PFSK-1 (cell line): ENCODE measurements around the gene GTPBP1.

Experiments
- FOXP2 ChIP-seq: optimal IDR thresholded peaks from 2 replicates; pipeline ENCODE3; 2011; ENCODE audit warnings: borderline replicate concordance, control low read depth, inconsistent platforms; ENCODE audit not compliant: insufficient read depth; ENCODE audit errors: extremely low read length, extremely low read depth
- POLR2AphosphoS5 ChIP-seq: IDR thresholded peaks from 2 replicates; pipeline ENCODE4 v1.6.1; 2012; ENCODE audit warnings: low read depth, mild to moderate bottlenecking, control low read depth, low read length, moderate library complexity
- SIN3A ChIP-seq: IDR thresholded peaks from 2 replicates; pipeline ENCODE4 v1.6.1; 2012; ENCODE audit warnings: mild to moderate bottlenecking, low read length, moderate library complexity, borderline replicate concordance; ENCODE audit not compliant: insufficient read depth
- TAF1 ChIP-seq: IDR thresholded peaks from 2 replicates; pipeline ENCODE4 v1.6.1; 2012; ENCODE audit warnings: low read length, control low read depth, borderline replicate concordance; ENCODE audit not compliant: insufficient read depth
- TF ChIP-seq, protein P1 (sequence below), 2 experiments: IDR thresholded peaks; 2 replicates each; pipeline versions ENCODE4 v1.6.1 to v1.8.0; 2011 to 2012; ENCODE audit warnings: low read depth in 2 of 2, low read length in 2 of 2, control low read depth in 1 of 2, inconsistent platforms in 1 of 2, mild to moderate bottlenecking in 1 of 2, moderate library complexity in 1 of 2; ENCODE audit not compliant: insufficient read depth in 1 of 2

Gene GTPBP1

DNA sequence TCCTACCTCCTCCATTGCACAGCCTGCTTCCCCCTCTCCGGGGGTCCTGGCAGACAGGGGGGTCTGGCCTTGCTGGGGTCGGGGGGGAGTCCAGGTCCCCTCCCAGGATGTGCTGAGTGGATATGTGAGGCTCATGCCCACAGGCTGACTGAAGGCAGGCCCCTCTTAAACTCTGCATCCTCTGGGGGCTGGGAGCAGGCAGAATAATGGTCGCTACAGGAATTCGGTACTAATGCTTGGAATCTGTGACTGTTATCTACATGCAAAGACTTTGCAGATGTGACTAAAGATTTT is 51.7 kb downstream of the GTPBP1 start:
- no peak for TF ChIP-seq FOXP2

DNA sequence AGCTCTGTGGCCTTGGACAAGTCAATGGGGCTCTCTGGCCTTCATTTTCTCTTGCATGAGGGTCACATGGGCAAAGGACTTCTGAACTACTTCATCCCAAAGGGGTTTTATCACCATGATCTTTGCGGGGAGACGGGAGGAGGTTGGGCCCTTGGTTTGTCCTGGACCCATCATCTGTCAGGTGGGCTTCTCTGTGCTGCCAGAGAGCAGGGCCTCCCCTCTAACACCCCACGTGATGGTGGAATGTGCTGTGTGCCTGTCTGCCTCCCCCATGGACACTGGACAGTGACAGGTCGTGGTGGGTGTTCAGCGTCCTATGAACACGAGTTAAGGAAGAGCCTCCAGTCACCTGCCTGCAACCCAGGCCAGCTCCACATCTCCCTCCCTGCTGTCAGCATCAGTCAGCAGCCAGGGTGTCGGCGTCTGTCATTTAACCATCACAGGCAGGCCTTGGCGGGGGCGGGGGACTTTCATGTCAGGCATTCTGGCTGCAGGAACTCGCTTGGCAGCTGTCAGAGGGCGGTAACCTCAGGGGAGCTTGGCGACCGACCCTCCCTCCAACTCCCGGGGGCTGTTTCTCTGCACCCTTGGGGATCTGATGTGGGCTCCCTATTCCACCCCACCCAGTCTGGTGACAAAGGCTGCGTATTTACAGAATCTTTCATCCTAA is 52.7 kb downstream of the GTPBP1 start:
- TF ChIP-seq FOXP2 = no peak
- TF ChIP-seq, protein P1, sequence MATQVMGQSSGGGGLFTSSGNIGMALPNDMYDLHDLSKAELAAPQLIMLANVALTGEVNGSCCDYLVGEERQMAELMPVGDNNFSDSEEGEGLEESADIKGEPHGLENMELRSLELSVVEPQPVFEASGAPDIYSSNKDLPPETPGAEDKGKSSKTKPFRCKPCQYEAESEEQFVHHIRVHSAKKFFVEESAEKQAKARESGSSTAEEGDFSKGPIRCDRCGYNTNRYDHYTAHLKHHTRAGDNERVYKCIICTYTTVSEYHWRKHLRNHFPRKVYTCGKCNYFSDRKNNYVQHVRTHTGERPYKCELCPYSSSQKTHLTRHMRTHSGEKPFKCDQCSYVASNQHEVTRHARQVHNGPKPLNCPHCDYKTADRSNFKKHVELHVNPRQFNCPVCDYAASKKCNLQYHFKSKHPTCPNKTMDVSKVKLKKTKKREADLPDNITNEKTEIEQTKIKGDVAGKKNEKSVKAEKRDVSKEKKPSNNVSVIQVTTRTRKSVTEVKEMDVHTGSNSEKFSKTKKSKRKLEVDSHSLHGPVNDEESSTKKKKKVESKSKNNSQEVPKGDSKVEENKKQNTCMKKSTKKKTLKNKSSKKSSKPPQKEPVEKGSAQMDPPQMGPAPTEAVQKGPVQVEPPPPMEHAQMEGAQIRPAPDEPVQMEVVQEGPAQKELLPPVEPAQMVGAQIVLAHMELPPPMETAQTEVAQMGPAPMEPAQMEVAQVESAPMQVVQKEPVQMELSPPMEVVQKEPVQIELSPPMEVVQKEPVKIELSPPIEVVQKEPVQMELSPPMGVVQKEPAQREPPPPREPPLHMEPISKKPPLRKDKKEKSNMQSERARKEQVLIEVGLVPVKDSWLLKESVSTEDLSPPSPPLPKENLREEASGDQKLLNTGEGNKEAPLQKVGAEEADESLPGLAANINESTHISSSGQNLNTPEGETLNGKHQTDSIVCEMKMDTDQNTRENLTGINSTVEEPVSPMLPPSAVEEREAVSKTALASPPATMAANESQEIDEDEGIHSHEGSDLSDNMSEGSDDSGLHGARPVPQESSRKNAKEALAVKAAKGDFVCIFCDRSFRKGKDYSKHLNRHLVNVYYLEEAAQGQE (IDR thresholded peaks at IDR 0.05; ENCODE audit: insufficient read depth in 1 of 2, low read depth in 2 of 2, low read length in 2 of 2) = no peak
- TF ChIP-seq SIN3A = no peak
- no peak for TF ChIP-seq POLR2AphosphoS5
- no peak for TF ChIP-seq TAF1

DNA sequence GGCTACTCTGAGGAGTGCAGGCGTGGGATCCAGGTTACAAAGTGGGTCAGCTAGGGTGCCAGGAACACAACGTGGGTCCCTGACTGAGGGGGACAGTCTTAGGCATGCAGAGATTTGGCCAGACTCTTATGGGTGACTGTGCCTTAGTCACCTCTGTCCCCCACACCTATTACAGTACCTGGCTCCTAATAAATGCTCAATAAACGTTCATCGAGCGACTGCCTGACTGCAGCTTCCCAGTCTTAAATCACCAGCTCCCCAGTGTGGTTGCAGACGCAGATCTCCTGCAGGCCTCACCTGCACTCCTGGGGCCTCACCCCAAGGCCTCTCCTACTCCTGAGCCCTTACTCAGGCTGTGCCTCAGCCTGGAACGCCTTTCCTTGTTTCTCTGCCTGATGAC is 53.3 kb downstream of the GTPBP1 start:
- TF ChIP-seq, protein P1 (IDR thresholded peaks at IDR 0.05; ENCODE audit: insufficient read depth in 1 of 2, low read depth in 2 of 2, low read length in 2 of 2) = no peak
- TF ChIP-seq POLR2AphosphoS5 (no peak), FOXP2 (no peak), TAF1 (no peak), SIN3A (no peak)

DNA sequence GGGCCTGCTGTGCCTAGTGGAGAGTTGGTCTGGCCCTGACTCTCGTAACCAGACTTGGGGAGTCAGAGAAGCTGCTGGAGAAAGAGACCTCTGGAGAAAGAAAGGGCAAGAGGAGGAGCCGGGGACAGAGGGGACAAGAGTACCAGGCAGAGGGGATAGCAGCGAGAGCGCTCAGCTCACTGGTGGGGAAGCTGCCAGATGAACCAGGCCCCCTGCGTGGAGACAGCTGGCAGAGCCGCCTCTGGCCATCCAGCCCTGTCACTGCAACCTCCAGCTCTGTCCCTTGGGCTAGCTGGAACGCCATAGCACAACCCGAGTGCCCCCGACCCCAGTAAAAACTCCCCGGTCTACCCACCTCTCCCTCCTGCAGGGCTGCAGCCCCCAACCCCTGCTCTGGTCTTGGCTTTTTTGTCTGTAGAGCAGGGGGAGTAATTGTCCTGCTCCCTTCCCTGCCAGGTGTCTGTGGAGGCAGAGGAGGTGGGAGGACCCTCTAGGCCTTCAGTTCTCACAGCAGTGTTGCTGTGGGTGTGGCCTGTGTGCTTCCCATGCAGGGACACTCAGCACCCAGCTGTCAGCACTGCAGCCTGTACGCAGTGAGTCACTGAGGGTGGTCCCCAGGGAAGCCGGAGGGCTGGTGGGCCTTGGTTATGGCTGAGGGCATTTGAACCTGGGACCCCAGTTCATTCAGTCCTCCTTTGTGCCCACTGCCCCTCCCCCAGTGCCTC is 54.9 kb downstream of the GTPBP1 start:
- no peak for TF ChIP-seq POLR2AphosphoS5
- no peak for TF ChIP-seq SIN3A
- TF ChIP-seq, protein P1 (IDR thresholded peaks at IDR 0.05; ENCODE audit: insufficient read depth in 1 of 2, low read depth in 2 of 2, low read length in 2 of 2) = no peak
- no peak for TF ChIP-seq TAF1
- TF ChIP-seq FOXP2 = no peak

DNA sequence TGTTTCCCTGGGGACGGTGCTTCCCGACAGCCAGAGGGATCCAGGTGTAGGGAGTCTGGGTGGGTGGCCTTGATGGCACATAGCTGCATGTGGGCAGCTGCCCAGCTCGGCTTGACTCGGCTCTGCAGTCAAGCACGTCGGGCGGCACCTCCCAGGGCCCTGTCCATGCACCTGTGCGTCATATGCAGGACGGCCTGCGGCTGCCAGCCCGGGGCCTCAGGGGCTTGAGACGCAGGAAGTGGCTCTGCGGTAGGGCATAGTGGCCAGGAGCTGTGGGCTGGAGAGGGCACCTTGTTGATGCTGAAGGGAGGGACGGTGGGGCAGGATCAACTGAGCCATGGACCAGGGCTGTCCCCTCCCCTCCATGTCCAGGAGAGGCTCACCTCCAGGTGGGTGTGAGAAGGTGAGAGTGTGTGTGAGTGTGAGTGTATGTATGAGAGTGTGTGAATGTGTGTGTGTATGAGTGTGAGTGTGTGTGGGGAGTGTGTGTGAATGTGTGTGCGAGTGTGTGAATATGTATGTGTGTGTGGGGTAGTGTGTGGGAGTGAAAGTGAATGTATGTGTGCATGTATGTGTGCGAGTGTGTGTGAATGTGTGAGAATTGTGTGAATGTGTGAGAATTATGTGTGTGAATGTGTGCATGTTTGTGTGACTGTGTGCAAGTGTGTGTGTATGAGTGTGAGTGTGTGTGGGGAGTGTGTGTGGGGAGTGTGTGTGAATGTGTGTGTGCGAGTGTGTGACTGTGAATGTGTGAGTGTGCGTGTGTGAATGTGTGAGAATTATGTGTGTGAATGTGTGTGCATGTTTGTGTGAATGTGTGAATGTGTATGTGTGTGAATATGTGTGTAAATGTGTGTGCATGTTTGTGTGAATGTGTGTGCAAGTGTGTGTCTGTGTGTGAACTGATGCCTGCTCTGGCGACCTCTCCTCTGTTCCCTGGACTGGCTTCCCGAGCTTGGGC is 55.7 kb downstream of the GTPBP1 start:
- TF ChIP-seq FOXP2 = no peak
- TF ChIP-seq POLR2AphosphoS5 = no peak
- TF ChIP-seq TAF1 = no peak
- TF ChIP-seq, protein P1 (IDR thresholded peaks at IDR 0.05; ENCODE audit: insufficient read depth in 1 of 2, low read depth in 2 of 2, low read length in 2 of 2) = no peak
- no peak for TF ChIP-seq SIN3A
